Neural progenitor cell (in vitro differentiated cells): ENCODE results near the gene ZNF444. TPM values are rescaled to one million over a fixed set of nuclear protein-coding genes. Genes with fewer than 3 reads are reported as not detected.
A peak's percentile ranks its signal among the peaks of the same experiment; 100 is the strongest.

Experiments
- DNase-seq: peaks from one replicate; pipeline ENCODE4 v3.0.0-alpha.2; 2016; ENCODE audit warnings: low spot score
- H2AFZ ChIP-seq: fragments of 200-600 bp; sonication (generic); replicated peaks from 2 replicates; pipeline ENCODE4 v1.6.1; 2016; ENCODE audit warnings: antibody characterized with exemption
- H3F3A ChIP-seq: fragments of 200-600 bp; sonication (generic); 2 replicates; pipeline ENCODE4 v1.6.1; 2016; ENCODE audit warnings: antibody characterized with exemption, low read depth
- H3K27ac ChIP-seq: fragments of 200-600 bp; sonication (generic); 2 replicates; pipeline ENCODE4 v1.5.1; 2016; ENCODE audit warnings: mild to moderate bottlenecking
- H3K27me3 ChIP-seq: fragments of 200-600 bp; sonication (generic); 2 replicates; pipeline ENCODE4 v1.6.1; 2016; ENCODE audit warnings: mild to moderate bottlenecking, moderate library complexity
- H3K36me3 ChIP-seq: fragments of 200-600 bp; sonication (generic); 2 replicates; pipeline ENCODE4 v1.5.1; 2016
- H3K4me1 ChIP-seq: fragments of 200-600 bp; sonication (generic); 2 replicates; pipeline ENCODE4 v1.6.1; 2016; ENCODE audit warnings: mixed run types
- H3K4me2 ChIP-seq: fragments of 200-600 bp; sonication (generic); 2 replicates; pipeline ENCODE4 v1.6.1; 2016
- H3K4me3 ChIP-seq: fragments of 200-600 bp; sonication (generic); 2 replicates; pipeline ENCODE4 v1.5.1; 2016
- H3K79me2 ChIP-seq: fragments of 200-600 bp; sonication (generic); 2 replicates; pipeline ENCODE4 v1.6.1; 2016; ENCODE audit warnings: low read depth
- H3K9ac ChIP-seq: fragments of 200-600 bp; sonication (generic); 2 replicates; pipeline ENCODE4 v1.6.1; 2016
- H3K9me3 ChIP-seq: fragments of 200-600 bp; sonication (generic); 2 replicates; pipeline ENCODE4 v1.5.1; 2016; ENCODE audit warnings: low read depth
- H4K20me1 ChIP-seq: fragments of 200-600 bp; sonication (generic); 2 replicates; pipeline ENCODE4 v1.6.1; 2016; ENCODE audit warnings: low read depth
- H3K27ac Mint-ChIP-seq: 3 replicates; pipeline ENCODE4 v1.8.0; 2021; ENCODE audit warnings: mixed read lengths
- H3K27me3 Mint-ChIP-seq: 2 replicates; pipeline ENCODE4 v1.8.0; 2022; ENCODE audit warnings: low read depth, mild to moderate bottlenecking, inconsistent platforms, moderate library complexity, mixed read lengths; ENCODE audit not compliant: insufficient read depth
- H3K36me3 Mint-ChIP-seq: 3 replicates; pipeline ENCODE4 v1.8.0; 2021; ENCODE audit warnings: mixed read lengths
- H3K4me1 Mint-ChIP-seq: 3 replicates; pipeline ENCODE4 v1.8.0; 2021; ENCODE audit warnings: mixed read lengths
- H3K4me3 Mint-ChIP-seq: 3 replicates; pipeline ENCODE4 v1.8.0; 2021; ENCODE audit warnings: mild to moderate bottlenecking, moderate library complexity, mixed read lengths
- H3K9me3 Mint-ChIP-seq: 3 replicates; pipeline ENCODE4 v1.8.0; 2020; ENCODE audit warnings: mixed read lengths
- CTCF ChIP-seq: fragments of 200-600 bp; sonication (generic); IDR thresholded peaks from 2 replicates; pipeline ENCODE4 v1.5.1; 2017; ENCODE audit warnings: antibody characterized with exemption, mild to moderate bottlenecking
- EZH2 ChIP-seq: fragments of 200-600 bp; sonication (generic); IDR thresholded peaks from 2 replicates; pipeline ENCODE4 v1.6.1; 2017; ENCODE audit warnings: antibody characterized with exemption, mild to moderate bottlenecking, moderate library complexity
- EZH2phosphoT487 ChIP-seq: fragments of 200-600 bp; sonication (generic); IDR thresholded peaks from 2 replicates; pipeline ENCODE4 v1.6.1; 2017; ENCODE audit warnings: antibody characterized with exemption
- total RNA-seq: library from RNA; depleted of rRNA; stranded (reverse); fragments of >200 nt; gene quantifications from 2 replicates; pipeline ENCODE4 v1.2.3, GENCODE V29; 2015; ENCODE audit warnings: low replicate concordance

The ZNF444 gene
- total RNA-seq, 1 donor from 2014 or later: 7.0 TPM

- Histone ChIP-seq H3K9ac (no peak overlapping the region), H2AFZ (no peak overlapping the region), H3K4me3 (no peak overlapping the region), H3K4me1 (no peaks in the 10 kb centered on the region), H3K79me2 (no peaks in the 10 kb centered on the region), H3K27me3 (no peaks in the 10 kb centered on the region), H3K4me2 (no peak overlapping the region), H4K20me1 (no peaks in the 10 kb centered on the region), H3K36me3 (no peaks in the 10 kb centered on the region), H3F3A (no peaks in the 10 kb centered on the region), H3K9me3 (no peaks in the 10 kb centered on the region), H3K27ac (no peak overlapping the region)
- Mint-ChIP-seq H3K27ac (no peak overlapping the region), H3K4me1 (no peaks in the 10 kb centered on the region), H3K36me3 (peaks cover 6% of the 10 kb centered on the region), H3K27me3 (peaks cover 4% of the 10 kb centered on the region), H3K4me3 (no peak overlapping the region), H3K9me3 (no peaks in the 10 kb centered on the region)
- TF ChIP-seq EZH2phosphoT487: no peak
- DNase-seq: no peak
These were observed 22.0 kb downstream of the ZNF444 start for GRCh38 chr19:56163097-56163496.

GRCh38 chr19:56167064-56167578 lies 26.0 kb downstream of the ZNF444 start:
- no peaks in the 10 kb centered on the region for H3K4me1 Mint-ChIP-seq

GRCh38 chr19:56170261-56170660 lies 29.2 kb downstream of the ZNF444 start:
- no peak overlapping the region for H3K4me2 ChIP-seq
- H3K4me3 ChIP-seq: no peak overlapping the region
- H3K79me2 ChIP-seq: no peaks in the 10 kb centered on the region
- H3K27ac ChIP-seq: no peak overlapping the region
- peaks cover 11% of the 10 kb centered on the region for H3K4me1 Mint-ChIP-seq
- TF ChIP-seq EZH2 (no peak), CTCF (no peak), EZH2phosphoT487 (no peak)
- no peaks in the 10 kb centered on the region for H3K36me3 ChIP-seq
- H3K4me3 Mint-ChIP-seq: no peak overlapping the region
- no peaks in the 10 kb centered on the region for H3K27me3 ChIP-seq
- no peaks in the 10 kb centered on the region for H3K9me3 ChIP-seq
- peaks cover 11% of the 10 kb centered on the region for H3K4me1 ChIP-seq
- H3K27me3 Mint-ChIP-seq: peaks cover 12% of the 10 kb centered on the region
- H3K9ac ChIP-seq: no peak overlapping the region
- no peaks in the 10 kb centered on the region for H3K36me3 Mint-ChIP-seq
- no peaks in the 10 kb centered on the region for H3K9me3 Mint-ChIP-seq
- peaks cover 7% of the 10 kb centered on the region for H3F3A ChIP-seq
- no peaks in the 10 kb centered on the region for H4K20me1 ChIP-seq
- no peak for DNase-seq
- no peak overlapping the region for H3K27ac Mint-ChIP-seq
- H2AFZ ChIP-seq: no peak overlapping the region

More at GRCh38 chr19:56167064-56167578, 26.0 kb downstream of the ZNF444 start:
- Histone ChIP-seq H3K79me2 (no peaks in the 10 kb centered on the region), H3K36me3 (no peaks in the 10 kb centered on the region), H3K4me1 (no peaks in the 10 kb centered on the region), H3K4me2 (no peak overlapping the region), H3K4me3 (no peak overlapping the region), H2AFZ (no peak overlapping the region), H3K9ac (no peak overlapping the region), H3K27me3 (no peaks in the 10 kb centered on the region), H3K9me3 (no peaks in the 10 kb centered on the region), H3F3A (no peaks in the 10 kb centered on the region), H3K27ac (no peak overlapping the region), H4K20me1 (no peaks in the 10 kb centered on the region)
- Mint-ChIP-seq H3K36me3 (no peaks in the 10 kb centered on the region), H3K27me3 (peaks cover 10% of the 10 kb centered on the region), H3K9me3 (no peaks in the 10 kb centered on the region), H3K27ac (no peak overlapping the region), H3K4me3 (no peak overlapping the region)
- DNase-seq: peak; percentile 71
- TF ChIP-seq EZH2phosphoT487: no peak
- TF ChIP-seq CTCF: no peak
- TF ChIP-seq EZH2: no peak

- Histone ChIP-seq H3K4me1 (peaks cover 27% of the 10 kb centered on the region), H4K20me1 (no peaks in the 10 kb centered on the region), H3F3A (peaks cover 19% of the 10 kb centered on the region), H3K9ac (no peak overlapping the region), H3K79me2 (no peaks in the 10 kb centered on the region), H2AFZ (no peak overlapping the region), H3K27ac (no peak overlapping the region), H3K9me3 (no peaks in the 10 kb centered on the region), H3K36me3 (no peaks in the 10 kb centered on the region), H3K27me3 (no peaks in the 10 kb centered on the region), H3K4me2 (peak overlapping the region; percentile 35), H3K4me3 (no peak overlapping the region)
- no peak for TF ChIP-seq CTCF
- TF ChIP-seq EZH2: no peak
- no peak for TF ChIP-seq EZH2phosphoT487
- Mint-ChIP-seq H3K27ac (no peak overlapping the region), H3K4me1 (peaks cover 24% of the 10 kb centered on the region), H3K4me3 (no peak overlapping the region), H3K9me3 (no peaks in the 10 kb centered on the region), H3K27me3 (peaks cover 10% of the 10 kb centered on the region), H3K36me3 (no peaks in the 10 kb centered on the region)
- DNase-seq: peak; percentile 9
These were observed 33.0 kb downstream of the ZNF444 start for GRCh38 chr19:56174086-56174485.
